Tongue (tissue), 2 donors: ENCODE measurements around the gene FNDC3A. TPM values are rescaled to one million over a fixed set of nuclear protein-coding genes. Genes with fewer than 3 reads are reported as not detected.
"Not testable (repeated sequence)": the region's sequence is repeated elsewhere in the genome, so short reads cannot be mapped to it uniquely, and the experiment has no call there.

ENCODE experiments used
- DNase-seq: peaks from one replicate; pipeline ENCODE4 v3.0.0-alpha.2; 2015
- total RNA-seq: library from RNA; depleted of rRNA; stranded (reverse); fragments of >200 nt; gene quantifications from one replicate; pipeline ENCODE4 v1.2.3, GENCODE V29; 2014

Gene FNDC3A
- total RNA-seq, 1 donor from 2014 or later, result 64.2 TPM

DNA sequence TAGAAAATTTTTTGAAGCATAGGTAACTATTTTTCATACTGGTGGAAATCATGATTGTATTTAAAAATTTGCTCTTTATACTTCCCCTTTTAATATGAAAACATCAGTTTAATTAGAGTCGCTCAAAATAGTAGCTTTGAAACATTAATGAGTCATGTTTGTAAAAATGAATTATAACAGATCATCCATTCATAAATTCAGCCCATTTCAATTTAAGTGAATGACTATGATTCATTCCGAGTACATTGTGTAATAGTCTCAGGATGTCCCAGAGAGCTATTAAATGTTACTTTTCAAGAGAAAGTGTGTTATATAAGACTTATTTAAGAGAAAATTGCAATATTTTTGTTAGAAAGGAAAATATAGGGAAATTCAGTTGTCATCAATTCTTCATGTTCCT, 111.0 kb downstream of the FNDC3A start:
- no peak for DNase-seq

DNA sequence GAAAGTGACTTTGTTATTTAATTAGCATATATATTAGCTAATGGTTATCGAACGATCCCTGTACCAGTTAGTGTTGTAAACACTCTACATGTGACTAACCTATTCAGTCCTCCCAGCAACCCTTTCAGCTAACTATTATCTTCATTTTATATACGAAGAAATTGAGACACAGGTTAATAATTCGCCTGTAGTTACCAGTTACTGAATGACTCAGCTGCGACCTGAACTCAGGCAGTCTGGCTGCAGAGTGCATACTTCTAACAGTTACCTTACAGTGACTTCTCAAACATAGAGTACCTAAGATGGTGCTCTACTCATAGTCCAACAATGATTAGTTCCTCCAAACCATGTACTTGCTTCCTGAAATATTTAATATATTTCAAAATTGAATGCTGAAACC, 117.7 kb downstream of the FNDC3A start:
- DNase-seq, result no peak

DNA sequence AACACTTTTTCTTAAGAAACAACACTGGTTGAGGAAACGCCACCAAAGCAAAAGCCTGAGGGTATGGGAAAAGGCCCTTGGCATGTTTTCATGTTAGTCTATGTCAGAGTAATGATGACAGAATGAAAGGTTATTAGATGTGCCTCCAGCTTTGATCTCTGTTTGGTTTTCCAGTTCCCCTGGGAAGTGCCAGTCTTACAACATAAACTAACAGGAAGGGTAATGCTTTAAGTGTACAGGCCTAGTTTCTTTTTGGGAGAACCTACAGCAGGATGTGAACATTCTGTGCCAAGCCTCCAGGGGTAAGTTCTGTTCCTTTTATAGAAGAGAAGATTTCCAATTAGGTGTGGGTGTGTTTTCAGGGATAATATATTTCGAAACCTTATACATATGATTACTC, 121.7 kb downstream of the FNDC3A start:
- DNase-seq, result no peak

DNA sequence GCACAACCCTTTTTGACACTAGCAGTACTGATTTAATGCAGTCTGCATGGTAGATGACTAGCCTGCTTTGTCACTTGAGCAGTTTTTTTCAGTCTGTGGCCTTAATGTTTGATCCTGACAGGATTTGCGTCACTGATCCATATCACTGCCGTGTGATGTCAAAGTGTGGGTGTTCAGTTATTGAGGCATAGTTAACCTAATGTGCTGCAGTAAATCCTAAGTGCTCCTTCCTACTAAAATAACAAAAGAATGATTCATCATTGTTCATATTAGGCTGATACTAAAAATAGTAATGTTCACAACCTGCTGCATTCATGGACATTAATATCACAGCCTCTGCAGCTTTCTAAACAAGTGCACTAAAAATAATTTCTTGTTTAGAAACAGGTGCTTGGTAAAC, 122.5 kb downstream of the FNDC3A start:
- DNase-seq, result peak; percentile 13

DNA sequence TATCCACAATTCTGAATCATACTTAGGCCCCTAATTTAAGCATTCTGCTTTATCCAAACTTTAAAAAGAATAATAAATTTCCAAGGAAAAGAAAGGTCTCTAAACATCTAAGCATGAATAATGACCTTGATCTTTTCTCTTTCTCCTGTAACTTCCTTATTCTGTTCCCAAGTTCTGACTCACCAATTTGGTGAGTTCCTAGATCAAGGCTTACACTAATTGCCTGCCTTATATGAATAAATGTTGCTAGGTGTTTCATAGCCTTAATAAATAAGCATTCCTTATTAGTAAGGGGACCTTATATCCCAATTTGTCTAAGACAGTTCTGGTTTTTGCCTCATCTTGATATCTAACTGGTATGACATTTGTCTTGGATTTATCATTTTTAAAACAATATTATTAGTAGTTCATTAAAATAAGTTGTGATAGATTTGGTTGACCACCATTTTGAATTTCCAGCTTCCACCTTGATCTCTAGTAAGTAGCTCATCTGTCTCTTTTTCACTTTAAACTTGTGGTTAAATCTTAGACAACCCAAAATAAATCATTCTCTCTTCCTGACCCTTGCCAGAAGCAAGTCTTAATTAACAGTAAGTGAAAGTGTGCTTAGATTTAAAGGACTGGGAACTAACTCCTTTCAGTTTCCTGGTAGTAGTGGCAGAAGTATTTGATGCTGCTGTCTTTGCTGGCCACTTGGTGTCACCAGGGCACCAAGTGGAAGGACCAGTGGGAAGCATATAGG, 123.2 kb downstream of the FNDC3A start:
- DNase-seq, result peak; percentile 8

DNA sequence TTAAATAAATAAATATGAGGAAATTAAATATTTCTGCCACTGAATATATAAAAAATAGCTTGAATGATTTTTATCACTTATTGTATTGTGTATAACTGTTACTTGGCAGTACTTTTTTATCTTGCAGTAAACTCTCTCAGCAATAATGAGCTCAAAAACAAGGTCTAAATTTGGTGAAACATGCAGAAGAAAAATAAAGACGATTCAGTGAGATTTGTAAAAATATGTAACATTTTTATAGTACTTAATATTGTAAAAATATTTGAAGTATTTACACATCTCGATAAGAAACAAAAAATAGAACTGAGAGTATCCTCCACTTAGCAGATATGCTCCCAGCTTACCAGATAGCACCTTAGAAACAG, 123.8 kb downstream of the FNDC3A start:
- no peak for DNase-seq

DNA sequence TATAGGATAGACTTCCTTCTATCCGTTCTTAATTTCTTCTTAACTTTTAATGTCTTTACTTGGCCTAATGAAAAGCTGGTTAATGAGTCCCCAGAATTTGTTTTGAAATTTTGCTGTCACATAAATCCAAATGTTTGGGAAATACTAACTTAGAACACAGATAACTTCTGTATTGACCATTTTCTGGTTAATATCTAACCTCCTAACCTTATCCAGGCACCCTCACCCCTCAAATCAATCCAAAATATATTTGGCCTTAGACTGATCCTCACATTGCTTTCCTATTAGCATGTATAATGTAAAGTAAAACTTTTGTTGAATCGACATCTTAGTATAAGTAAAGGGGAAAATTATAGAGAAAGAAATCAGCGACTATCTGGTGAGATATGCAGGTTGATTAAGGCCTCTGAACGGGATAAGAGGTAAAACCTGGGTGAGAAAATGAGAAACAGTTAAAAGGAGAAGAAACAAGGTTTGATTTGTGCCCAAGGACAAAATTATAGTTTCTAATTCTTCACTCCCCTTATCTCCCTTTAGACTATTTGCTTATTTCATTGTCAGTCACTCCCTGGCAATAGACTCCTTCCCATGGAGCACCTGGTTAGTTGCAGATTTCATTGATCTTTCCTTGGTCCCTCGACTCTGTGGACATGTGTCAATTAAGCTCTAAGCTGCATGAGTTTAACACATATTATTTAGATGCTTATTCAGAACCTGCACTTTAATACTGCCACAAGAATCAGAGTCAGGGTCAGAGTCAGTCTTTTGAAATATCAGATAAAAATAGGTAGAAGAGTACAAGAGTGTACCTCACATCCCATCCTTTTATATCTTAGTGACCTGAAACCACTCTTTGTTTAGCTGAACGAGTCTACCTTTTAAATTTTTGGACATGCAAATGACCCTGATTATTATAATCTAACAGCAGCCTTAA, 125.2 kb downstream of the FNDC3A start:
- no peak for DNase-seq

DNA sequence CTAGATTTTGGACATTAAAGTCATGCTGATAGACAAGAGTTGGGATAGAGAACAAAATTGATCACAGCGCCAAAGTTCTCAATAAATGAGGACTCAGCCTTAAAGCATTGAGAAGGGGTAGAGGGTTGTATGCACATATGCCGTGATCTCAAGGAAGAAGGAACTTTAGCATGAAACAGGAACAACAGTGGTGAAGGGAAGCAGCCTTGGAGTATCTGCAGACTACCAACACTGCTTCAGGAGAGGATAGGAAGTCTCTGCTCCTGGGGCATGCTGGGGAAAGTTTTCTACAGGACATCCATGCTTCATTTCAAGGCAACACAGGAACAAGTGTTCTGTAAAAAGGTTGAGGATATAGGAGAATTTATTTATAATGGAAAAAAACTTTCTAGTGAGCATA, 132.5 kb downstream of the FNDC3A start:
- DNase-seq, result no peak

DNA sequence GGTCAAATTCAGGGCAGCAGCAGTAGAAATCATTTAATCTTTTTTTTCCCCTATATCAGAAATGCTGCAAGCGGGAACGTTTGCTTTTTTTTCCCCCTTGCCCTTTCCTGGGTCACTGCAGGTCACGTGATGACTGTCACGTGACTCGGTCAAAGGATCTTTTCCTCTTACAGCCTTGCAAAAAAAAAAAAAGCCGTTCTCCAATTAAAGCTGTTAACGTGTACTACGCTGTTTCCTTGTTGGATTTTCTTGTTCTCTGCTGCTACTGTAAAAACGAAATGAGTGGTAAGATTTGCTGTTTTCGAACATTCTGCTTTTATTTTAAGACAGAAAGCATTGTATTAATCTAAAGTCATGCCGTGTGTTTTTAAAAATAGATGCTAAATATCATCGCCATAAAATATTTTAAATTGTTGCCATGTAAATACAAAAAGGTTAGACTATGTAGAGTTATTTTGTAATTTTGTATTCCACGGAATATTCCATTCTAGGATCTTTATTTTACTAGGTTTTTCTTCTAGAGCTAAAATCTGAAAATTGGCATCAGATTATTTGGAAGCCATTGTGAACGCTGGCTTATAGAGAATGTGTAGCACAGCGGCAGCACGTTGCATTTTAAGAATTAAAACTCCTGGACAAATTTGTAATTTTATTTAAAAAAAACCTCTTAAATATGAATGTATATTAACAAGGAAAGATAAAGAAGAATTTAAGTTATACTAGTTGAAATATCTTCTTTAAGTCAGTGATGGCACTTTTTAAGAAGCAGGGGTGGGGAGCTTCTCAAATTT, 134.6 kb downstream of the FNDC3A start:
- peak; percentile 96 for DNase-seq

DNA sequence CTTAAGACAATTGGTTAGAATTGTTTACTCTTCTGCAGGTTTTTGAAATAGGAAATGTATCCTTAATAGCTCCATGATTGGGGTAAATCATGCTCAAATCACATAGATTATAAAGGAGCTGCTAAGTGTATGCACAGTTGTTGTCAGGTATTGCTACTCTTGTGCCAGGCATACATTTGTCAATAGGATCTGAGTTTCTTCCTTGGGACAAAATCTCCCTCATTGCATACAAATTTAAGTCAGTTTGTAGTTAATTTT, 135.1 kb downstream of the FNDC3A start:
- DNase-seq, result no peak

DNA sequence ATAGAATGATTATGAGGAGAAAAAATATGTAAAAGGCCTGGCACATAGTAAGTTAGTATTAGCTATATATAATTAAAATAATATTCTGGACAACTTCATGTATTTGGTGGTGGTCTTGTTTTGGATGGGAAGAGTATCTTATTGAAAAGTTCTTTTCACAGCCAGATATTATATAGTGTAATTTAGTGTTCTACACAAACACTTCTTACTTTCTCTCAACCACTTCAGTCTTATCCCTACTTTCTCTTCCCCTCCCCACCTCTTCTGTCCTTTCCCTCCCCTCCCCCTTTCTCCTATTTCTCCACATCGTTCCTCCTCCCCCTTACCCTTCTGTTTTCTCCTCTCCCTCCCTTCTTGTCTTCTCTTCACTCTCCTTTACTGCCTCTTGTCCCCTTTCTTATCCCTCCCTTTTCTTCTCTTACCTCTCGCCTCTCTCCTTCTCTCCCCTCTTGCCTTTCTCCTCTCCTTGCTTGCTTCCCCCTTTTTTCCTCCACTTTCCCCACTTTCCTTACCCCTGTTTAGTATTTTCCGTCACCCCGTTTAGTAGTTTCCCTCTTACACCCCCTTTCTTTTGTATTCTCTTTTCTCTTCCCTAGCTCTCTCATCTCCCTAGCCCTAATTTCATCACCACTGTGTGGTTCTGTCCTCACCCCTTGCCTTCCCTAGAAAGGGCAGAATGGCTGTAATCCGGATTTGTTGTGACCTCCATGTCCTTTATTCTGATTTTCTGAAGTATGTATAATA, 137.2 kb downstream of the FNDC3A start:
- no peak for DNase-seq

DNA sequence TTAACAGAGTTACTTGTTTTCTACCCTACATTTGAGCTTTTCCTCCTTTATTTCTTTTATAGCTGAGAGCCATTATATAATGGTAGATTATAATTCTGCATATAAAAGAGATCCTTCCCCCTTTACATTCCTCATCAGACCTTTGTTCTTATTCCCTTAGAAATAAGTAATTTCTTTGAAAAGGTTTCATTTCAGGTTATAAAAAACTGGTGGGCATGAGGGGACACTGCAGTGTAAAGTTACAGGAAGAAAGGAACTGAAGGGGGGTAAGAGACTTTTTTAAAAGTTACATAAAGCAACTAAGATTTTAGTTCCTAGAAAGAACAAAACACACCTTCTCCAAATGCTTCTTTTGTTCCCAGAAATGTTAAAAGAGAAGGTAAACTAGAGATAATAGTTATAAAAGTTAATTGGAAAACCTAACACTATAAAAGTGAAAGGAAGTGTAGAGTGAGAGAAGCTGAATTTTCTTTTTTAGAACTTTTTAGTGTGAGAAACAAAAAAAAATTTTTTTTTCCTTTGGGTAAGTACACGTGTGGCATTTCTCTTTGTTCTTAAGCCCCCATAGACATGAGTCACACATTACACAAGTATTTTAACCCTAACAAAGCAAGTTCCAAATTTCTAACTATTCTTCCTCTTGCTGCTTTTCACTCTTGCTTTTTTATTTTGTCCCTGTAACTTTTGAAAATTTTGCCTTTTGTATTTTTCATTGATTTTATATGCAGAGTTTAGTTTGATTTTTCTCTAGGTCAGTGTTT, 138.0 kb downstream of the FNDC3A start:
- DNase-seq, result no peak

DNA sequence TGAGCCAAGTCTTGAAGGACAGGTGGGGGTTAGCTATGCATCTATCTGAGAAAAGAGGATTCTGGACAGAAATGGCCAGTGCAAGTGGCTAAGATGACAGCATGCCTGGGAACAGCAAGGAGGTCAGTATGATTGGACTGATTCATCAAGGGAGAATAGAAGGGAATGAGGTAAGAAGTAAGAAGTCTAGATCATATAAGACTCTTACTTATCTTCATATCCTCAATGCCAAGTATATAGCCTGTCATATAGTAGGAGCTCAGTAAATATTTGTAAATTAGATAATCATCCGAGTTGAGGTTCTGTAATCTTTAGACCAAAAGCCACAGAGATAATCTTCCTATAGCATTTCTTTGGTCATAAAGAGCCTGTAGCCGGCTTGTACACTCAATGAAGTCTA, 141.2 kb downstream of the FNDC3A start:
- DNase-seq, result no peak

DNA sequence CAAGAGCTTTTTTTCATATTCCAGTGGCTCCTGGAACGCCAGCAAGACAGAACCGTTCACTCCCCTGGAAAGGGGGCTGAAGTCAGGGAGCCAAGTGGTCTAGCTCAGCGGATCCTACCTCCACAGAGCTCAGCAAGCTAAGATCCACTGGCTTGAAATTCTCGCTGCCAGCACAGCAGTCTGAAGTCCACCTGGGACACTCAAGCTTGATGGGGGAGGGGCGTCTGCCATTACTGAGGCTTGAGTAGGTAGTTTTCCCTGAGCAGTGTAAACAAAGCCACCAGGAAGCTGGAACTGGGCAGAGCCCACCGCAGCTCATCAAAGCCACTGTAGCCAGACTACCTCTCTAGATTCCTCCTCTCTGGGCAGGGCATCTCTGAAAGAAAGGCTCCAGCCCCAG, 142.7 kb downstream of the FNDC3A start:
- DNase-seq, result not testable (repeated sequence)

DNA sequence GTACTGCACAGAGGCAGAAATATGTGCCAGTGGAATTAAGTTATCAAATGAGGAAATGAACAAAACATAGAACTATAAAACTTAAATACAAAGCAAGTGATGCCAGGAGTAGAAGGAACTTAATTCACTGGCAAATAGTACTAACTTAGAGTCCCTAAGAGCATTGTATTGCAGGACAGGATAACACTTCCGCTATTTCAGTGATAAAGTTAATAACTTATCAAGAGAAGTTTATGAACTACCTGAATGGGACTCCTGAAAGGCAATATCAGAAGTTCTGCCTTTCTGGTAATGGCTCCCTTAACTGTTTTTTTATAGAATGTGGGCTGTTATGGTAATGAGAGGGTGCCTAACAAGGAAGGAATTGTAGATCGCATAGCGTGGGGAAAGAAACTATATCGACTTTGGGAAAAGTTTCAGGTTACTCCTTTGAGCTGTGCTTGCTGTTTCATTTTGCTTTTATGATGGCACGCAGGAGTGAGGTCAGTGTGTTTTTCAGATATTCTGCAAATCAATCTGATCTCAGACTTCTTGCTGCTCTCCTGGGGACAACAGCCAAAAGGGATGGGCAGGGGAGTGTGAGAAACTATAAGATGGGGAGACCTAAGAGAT, 149.1 kb downstream of the FNDC3A start:
- no peak for DNase-seq

DNA sequence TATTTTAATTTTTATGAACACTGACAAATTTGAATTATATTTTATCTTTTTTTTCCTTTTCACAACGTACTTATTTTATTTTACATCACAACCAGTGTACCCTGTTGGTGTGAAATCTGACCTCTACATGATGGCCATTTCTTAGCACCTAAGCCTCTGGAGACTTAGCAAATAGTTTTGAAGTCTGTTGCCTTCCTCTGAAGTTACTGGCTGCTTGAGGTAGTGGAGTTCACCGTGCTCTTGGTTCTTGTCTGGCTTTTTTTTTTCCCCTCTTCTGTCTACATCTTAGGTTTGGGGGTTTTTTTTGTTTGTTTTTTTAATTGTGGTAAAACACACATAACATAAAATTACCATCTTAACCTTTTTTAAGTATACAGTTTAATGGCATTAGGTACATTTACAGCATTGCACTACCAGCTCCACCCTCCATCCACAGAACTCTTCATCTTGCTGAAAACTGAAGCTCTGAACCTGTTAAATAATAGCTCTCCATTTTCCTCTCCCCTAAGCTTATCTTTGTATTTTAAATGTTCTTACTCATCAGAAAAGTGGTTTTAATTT, 150.3 kb downstream of the FNDC3A start:
- no peak for DNase-seq

DNA sequence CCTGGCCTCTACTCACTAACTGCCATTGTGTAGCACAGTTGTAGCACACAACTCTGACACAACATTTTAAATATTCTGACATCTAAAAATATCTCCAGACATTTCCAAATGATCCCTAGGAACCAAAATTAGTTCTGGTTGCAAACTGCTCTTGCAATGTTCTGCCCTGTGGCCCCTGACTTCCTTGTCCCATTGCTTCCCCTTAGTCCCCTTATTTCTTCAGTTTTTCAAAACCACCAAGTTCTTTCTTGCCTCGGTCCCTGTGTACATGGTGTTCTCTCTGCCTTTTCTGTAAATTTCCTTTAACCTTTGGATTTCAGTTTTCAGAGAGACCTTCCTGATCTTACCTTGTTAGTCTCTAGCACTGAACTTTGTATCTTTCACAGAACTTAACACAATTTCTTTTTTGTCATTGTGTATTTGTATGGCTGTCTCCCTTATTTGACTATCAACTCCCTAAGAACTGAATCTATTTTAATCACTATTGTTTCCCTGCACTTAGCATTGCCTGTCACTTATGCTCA, 156.8 kb downstream of the FNDC3A start:
- DNase-seq, result no peak

DNA sequence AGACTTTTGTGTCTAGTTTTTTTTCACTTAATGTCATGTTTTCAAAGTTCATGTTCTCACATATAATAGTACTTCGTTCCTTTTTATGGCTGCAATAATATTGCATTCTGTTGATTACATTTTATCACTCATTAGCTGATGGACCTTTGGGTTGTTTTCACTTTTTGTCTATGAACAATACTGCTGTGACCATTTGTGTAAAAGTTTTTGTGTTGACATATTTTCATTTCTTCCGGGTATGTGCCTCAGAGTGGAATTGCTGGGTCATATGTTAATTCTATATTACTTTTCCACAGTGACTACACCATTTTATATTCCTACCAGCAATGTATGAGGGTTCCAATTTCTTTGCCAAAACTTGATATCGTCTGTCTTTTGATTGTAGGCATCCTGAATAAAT, 158.6 kb downstream of the FNDC3A start:
- DNase-seq, result no peak

DNA sequence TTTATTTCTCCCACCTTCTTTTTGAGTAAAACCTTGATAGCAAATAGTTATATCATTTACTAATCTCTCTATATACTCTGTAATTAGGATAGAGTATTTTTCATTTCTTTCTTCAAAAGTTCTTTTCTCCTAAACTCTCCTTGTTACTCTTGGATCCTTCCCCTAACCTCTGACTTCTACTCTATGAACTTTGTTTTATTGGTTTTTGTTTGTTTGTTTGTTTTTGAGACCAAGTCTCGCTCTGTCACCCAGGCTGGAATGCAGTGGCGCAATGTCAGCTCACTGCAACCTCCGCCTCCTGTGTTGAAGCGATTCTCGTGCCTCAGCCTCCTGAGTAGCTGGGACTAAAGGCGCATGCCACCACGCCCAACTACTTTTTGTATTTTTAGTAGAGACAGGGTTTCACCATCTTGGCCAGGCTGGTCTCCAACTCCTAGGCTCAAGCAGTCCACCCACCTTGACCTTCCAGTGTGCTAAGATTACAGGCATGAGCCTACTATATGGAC, 161.5 kb downstream of the FNDC3A start:
- DNase-seq, result not testable (repeated sequence)

DNA sequence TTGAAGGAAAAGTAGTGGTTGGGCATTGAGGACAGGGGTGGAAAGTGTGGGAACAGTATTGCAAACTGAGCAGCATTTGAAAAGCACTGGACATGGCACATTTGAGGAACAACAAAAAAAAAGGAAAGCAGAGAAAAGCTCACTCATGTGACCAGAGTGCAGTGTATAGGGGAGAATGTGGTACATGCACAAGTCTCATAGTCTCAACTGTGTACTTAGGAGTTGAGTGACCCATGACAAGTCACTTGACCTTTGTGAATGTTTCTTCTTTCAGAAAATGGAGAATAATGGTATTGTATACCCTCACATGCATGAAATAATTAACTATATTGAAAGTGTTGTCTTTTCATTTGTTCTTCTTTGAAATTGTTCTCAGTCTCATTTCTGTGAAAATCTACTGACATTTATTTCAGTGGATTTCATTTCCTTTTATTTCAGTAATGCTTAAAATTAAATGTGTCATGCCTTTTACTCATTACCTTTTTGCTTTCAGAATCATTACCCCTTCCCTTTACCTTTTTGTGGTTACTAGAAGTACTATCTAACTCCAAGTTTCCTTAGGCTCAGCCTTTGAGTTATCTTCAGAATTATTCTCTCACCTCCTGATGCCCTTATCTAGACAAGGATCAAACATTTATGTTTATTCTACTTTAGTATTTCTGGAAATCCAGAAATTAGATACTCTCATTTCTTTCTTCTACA, 165.3 kb downstream of the FNDC3A start:
- no peak for DNase-seq
